HepG2 (cell line): Measurements from ENCODE around the gene SLC2A5. TPM values are rescaled to one million over a fixed set of nuclear protein-coding genes. Genes with fewer than 3 reads are reported as not detected.
A peak's percentile ranks its signal among the peaks of the same experiment; 100 is the strongest.

Source experiments
- BCL3 ChIP-seq: sonication (generic); formaldehyde crosslinking; IDR thresholded peaks from 2 replicates; pipeline ENCODE4 v1.5.1; 2020; ENCODE audit warnings: mild to moderate bottlenecking, missing genetic modification reagents, moderate library complexity
- RFX3 ChIP-seq: IDR thresholded peaks from 2 replicates; pipeline ENCODE4 v1.6.1; 2016; ENCODE audit warnings: missing biosample characterization, missing genetic modification reagents
- RORA ChIP-seq: sonication (generic); formaldehyde crosslinking; IDR thresholded peaks from 2 replicates; pipeline ENCODE4 v1.5.0; 2020; ENCODE audit warnings: mild to moderate bottlenecking, missing genetic modification reagents, moderate library complexity
- SCMH1 ChIP-seq: sonication (generic); formaldehyde crosslinking; IDR thresholded peaks from 2 replicates; pipeline ENCODE4 v1.9.0; 2021; ENCODE audit warnings: missing genetic modification reagents, mild to moderate bottlenecking, borderline replicate concordance
- SP4 ChIP-seq: sonication (generic); formaldehyde crosslinking; IDR thresholded peaks from 2 replicates; pipeline ENCODE4 v1.8.1; 2023; ENCODE audit warnings: mild to moderate bottlenecking, missing genetic modification reagents
- SRF ChIP-seq: IDR thresholded peaks from 2 replicates; pipeline ENCODE4 v1.6.1; 2011; ENCODE audit warnings: mild to moderate bottlenecking, low read depth, low read length, moderate library complexity
- STAT6 ChIP-seq: sonication (generic); formaldehyde crosslinking; IDR thresholded peaks from 2 replicates; pipeline ENCODE4 v1.4.0; 2020; ENCODE audit warnings: missing genetic modification reagents, mild to moderate bottlenecking, borderline replicate concordance
- TBL1XR1 ChIP-seq: fragments of 150-350 bp; IDR thresholded peaks from 2 replicates; pipeline ENCODE4 v1.6.1; 2014; ENCODE audit warnings: borderline replicate concordance, low read length; ENCODE audit not compliant: partially characterized antibody
- ZBTB10 ChIP-seq: sonication (generic); formaldehyde crosslinking; IDR thresholded peaks from 2 replicates; pipeline ENCODE4 v1.4.0; 2020; ENCODE audit warnings: missing genetic modification reagents, borderline replicate concordance
- ZC3H4 ChIP-seq: sonication (generic); formaldehyde crosslinking; IDR thresholded peaks from 2 replicates; pipeline ENCODE4 v1.4.0; 2020; ENCODE audit warnings: missing genetic modification reagents, borderline replicate concordance
- ZGPAT ChIP-seq: IDR thresholded peaks from 2 replicates; pipeline ENCODE4 v1.6.1; 2016; ENCODE audit warnings: mild to moderate bottlenecking
- ZMAT3 ChIP-seq: sonication (generic); formaldehyde crosslinking; conservative IDR thresholded peaks from 2 replicates; pipeline ENCODE4 v1.7.0; 2021; ENCODE audit warnings: missing genetic modification reagents
- ZNF329 ChIP-seq: sonication (generic); formaldehyde crosslinking; IDR thresholded peaks from 2 replicates; pipeline ENCODE4 v1.9.0; 2021; ENCODE audit warnings: low read depth, mild to moderate bottlenecking, missing genetic modification reagents
- ZNF484 ChIP-seq: sonication (generic); formaldehyde crosslinking; IDR thresholded peaks from 2 replicates; pipeline ENCODE4 v1.5.1; 2020; ENCODE audit warnings: mild to moderate bottlenecking, low read depth, missing genetic modification reagents, borderline replicate concordance
- ZNF512B ChIP-seq: sonication (generic); formaldehyde crosslinking; IDR thresholded peaks from 2 replicates; pipeline ENCODE4 v1.5.1; 2020; ENCODE audit warnings: missing genetic modification reagents, mild to moderate bottlenecking, borderline replicate concordance
- ZNF644 ChIP-seq: IDR thresholded peaks from 2 replicates; pipeline ENCODE4 v1.6.1; 2016; ENCODE audit warnings: low read depth
- ZNF737 ChIP-seq: sonication (generic); formaldehyde crosslinking; IDR thresholded peaks from 2 replicates; pipeline ENCODE4 v1.5.0; 2020; ENCODE audit warnings: missing genetic modification reagents, mild to moderate bottlenecking, borderline replicate concordance
- ZNF782 ChIP-seq: sonication (generic); formaldehyde crosslinking; IDR thresholded peaks from 2 replicates; pipeline ENCODE4 v1.4.0; 2020; ENCODE audit warnings: missing genetic modification reagents, mild to moderate bottlenecking, borderline replicate concordance
- polyA plus RNA-seq, 8 experiments: library from polyadenylated mRNA; depleted of rRNA in 3 of 8; stranded (reverse) in 7 of 8; unstranded in 1 of 8; fragments of >200 nt; fragmentation: Illumina TruSeq in 4 of 8; extraction: Trizol in 4 of 8; gene quantifications; 2 replicates each; pipeline versions ENCODE4 v1.2.1 to v1.2.3, GENCODE V29; 2011 to 2016; ENCODE audit warnings: low read depth in 4 of 8, missing spikeins in 1 of 8, mixed read lengths in 1 of 8; ENCODE audit not compliant: insufficient read depth in 1 of 8
- total RNA-seq, 5 experiments: library from RNA; depleted of rRNA; stranded (reverse); fragments of >200 nt; fragmentation: Illumina TruSeq; extraction: Trizol; gene quantifications; 2 replicates each; pipeline ENCODE4 v1.2.3, GENCODE V29; 2016; ENCODE audit warnings: low read depth in 1 of 5

The SLC2A5 gene
- total and polyA plus RNA-seq, 2 of the 13 experiments (the other 11 are each of a cell fraction or from before 2014, with no cell fraction given): 0.04 to 0.54 TPM

GRCh38 chr1:9100471-9101043, 31.1 kb upstream of the SLC2A5 start (continued):
- TF ChIP-seq SCMH1 (CRISPR knock-in tag): no peak
- TF ChIP-seq ZNF782 (CRISPR knock-in tag): no peak
- TF ChIP-seq RFX3 (CRISPR knock-in tag): no peak
- TF ChIP-seq ZC3H4: no peak
- no peak for TF ChIP-seq SRF
- no peak for TF ChIP-seq TBL1XR1
- no peak for TF ChIP-seq ZBTB10 (CRISPR knock-in tag)
- TF ChIP-seq ZGPAT: 0 out of 2 replicates have a peak, but pooled peaks have one; percentile 19
- no peak for TF ChIP-seq ZNF644 (CRISPR knock-in tag)
- TF ChIP-seq STAT6 (CRISPR knock-in tag): no peak
- no peak for TF ChIP-seq BCL3
- no peak for TF ChIP-seq ZNF484
- peak; percentile 59; the same call in 1 of the 2 replicates for TF ChIP-seq ZNF512B (CRISPR knock-in tag)
- no peak for TF ChIP-seq ZNF329
- TF ChIP-seq ZMAT3: no peak
- no peak for TF ChIP-seq ZNF737 (CRISPR knock-in tag)
- TF ChIP-seq SP4 (CRISPR knock-in tag): no peak
- TF ChIP-seq RORA (CRISPR knock-in tag): no peak
